ENCODE measurements around the gene RIC1. TPM values are rescaled to one million over a fixed set of nuclear protein-coding genes. Genes with fewer than 3 reads are reported as not detected.
A peak's percentile ranks its signal among the peaks of the same experiment; 100 is the strongest.
"Not testable (repeated sequence)": the region's sequence is repeated elsewhere in the genome, so short reads cannot be mapped to it uniquely, and the experiment has no call there.

The RIC1 gene
- total RNA-seq = 23.6 TPM

- peak; percentile 97 to 98 for DNase-seq (ENCODE audit: low spot score in 2 of 2)
- FAIRE-seq = no peak
These were observed at the start of gene RIC1 for GRCh38 chr9:5628530-5629311. Gene RIC1, plus strand, starts transcription at chr9:5629107. Its CDS starts 203 bp downstream, at chr9:5629310.

- no peak for FAIRE-seq
- DNase-seq (ENCODE audit: low spot score in 2 of 2) = no peak
These were observed 49.0 kb upstream of the RIC1 start for GRCh38 chr9:5579881-5580280.

- DNase-seq (ENCODE audit: low spot score in 2 of 2) = no peak
- no peak for FAIRE-seq
These were observed 48.3 kb upstream of the RIC1 start for GRCh38 chr9:5580650-5581049.

GRCh38 chr9:5581706-5582105 is 47.2 kb upstream of the RIC1 start:
- not testable (repeated sequence) for FAIRE-seq

GRCh38 chr9:5582835-5583195 is 46.1 kb upstream of the RIC1 start:
- no peak for DNase-seq (ENCODE audit: low spot score in 2 of 2)
- no peak for FAIRE-seq

More at GRCh38 chr9:5581706-5582105, 47.2 kb upstream of the RIC1 start:
- DNase-seq (ENCODE audit: low spot score in 2 of 2) = not testable (repeated sequence)

- FAIRE-seq = no peak
These were observed 42.5 kb upstream of the RIC1 start for GRCh38 chr9:5586391-5586802.

GRCh38 chr9:5587024-5587423 is 41.9 kb upstream of the RIC1 start:
- DNase-seq (ENCODE audit: low spot score in 2 of 2) = no peak

More at GRCh38 chr9:5586391-5586802, 42.5 kb upstream of the RIC1 start:
- DNase-seq (ENCODE audit: low spot score in 2 of 2) = no peak

GRCh38 chr9:5592231-5592630 is 36.7 kb upstream of the RIC1 start:
- DNase-seq (ENCODE audit: low spot score in 2 of 2) (no peak), FAIRE-seq (no peak)

More at GRCh38 chr9:5587024-5587423, 41.9 kb upstream of the RIC1 start:
- FAIRE-seq = no peak

- no peak for FAIRE-seq
- DNase-seq (ENCODE audit: low spot score in 2 of 2) = no peak
These were observed 36.0 kb upstream of the RIC1 start for GRCh38 chr9:5592904-5593303.

- FAIRE-seq = no peak
These were observed 35.0 kb upstream of the RIC1 start for GRCh38 chr9:5593904-5594303.

GRCh38 chr9:5596173-5596572 is 32.7 kb upstream of the RIC1 start:
- DNase-seq (ENCODE audit: low spot score in 2 of 2) (no peak), FAIRE-seq (no peak)

More at GRCh38 chr9:5593904-5594303, 35.0 kb upstream of the RIC1 start:
- DNase-seq (ENCODE audit: low spot score in 2 of 2) = no peak

- FAIRE-seq (no peak), DNase-seq (ENCODE audit: low spot score in 2 of 2) (no peak)
These were observed 20.3 kb upstream of the RIC1 start for GRCh38 chr9:5608298-5609225.

- FAIRE-seq (no peak), DNase-seq (ENCODE audit: low spot score in 2 of 2) (no peak)
These were observed 19.7 kb upstream of the RIC1 start for GRCh38 chr9:5609226-5609596.

- DNase-seq (ENCODE audit: low spot score in 2 of 2) (no peak), FAIRE-seq (no peak)
These were observed 18.4 kb upstream of the RIC1 start for GRCh38 chr9:5610491-5610890.

- FAIRE-seq = no peak
- DNase-seq (ENCODE audit: low spot score in 2 of 2) = no peak
These were observed 17.4 kb upstream of the RIC1 start for GRCh38 chr9:5611321-5612184.

GRCh38 chr9:5612185-5612530 is 16.7 kb upstream of the RIC1 start:
- DNase-seq (ENCODE audit: low spot score in 2 of 2) = no peak
- FAIRE-seq = no peak

GRCh38 chr9:5614192-5614591 is 14.7 kb upstream of the RIC1 start:
- no peak for FAIRE-seq
- no peak for DNase-seq (ENCODE audit: low spot score in 2 of 2)

- DNase-seq (ENCODE audit: low spot score in 2 of 2) (no peak), FAIRE-seq (no peak)
These were observed 13.9 kb upstream of the RIC1 start for GRCh38 chr9:5614985-5615384.

GRCh38 chr9:5617749-5618148 is 11.2 kb upstream of the RIC1 start:
- no peak for DNase-seq (ENCODE audit: low spot score in 2 of 2)
- no peak for FAIRE-seq

- no peak for DNase-seq (ENCODE audit: low spot score in 2 of 2)
- no peak for FAIRE-seq
These were observed 8.4 kb upstream of the RIC1 start for GRCh38 chr9:5620494-5620893.

- FAIRE-seq (no peak), DNase-seq (ENCODE audit: low spot score in 2 of 2) (no peak)
These were observed 7.6 kb upstream of the RIC1 start for GRCh38 chr9:5621327-5621726.

All from frontal cortex (tissue), 4 donors.